Omental fat pad (tissue), 4 donors: ENCODE results near the gene TMPO. TPM values are rescaled to one million over a fixed set of nuclear protein-coding genes. Genes with fewer than 3 reads are reported as not detected.
"Not testable (repeated sequence)": the region's sequence is repeated elsewhere in the genome, so short reads cannot be mapped to it uniquely, and the experiment has no call there.

Experiments
- ATAC-seq: fragments of 150-250 bp; one replicate; pipeline ENCODE4 v1.9.1; 2016; ENCODE audit warnings: mild to moderate bottlenecking, moderate library complexity; ENCODE audit not compliant: low FRiP score
- DNase-seq: peaks from one replicate; pipeline ENCODE4 v3.0.0-alpha.2; 2019; ENCODE audit warnings: low spot score
- total RNA-seq, 4 donors: library from RNA; depleted of rRNA; stranded (reverse); fragments of >200 nt; gene quantifications; one replicate each; pipeline ENCODE4 v1.1.0, GENCODE V29; 2016
- TF ChIP-seq, protein P1 (sequence below), 3 donors: fragments of 450-650 bp; IDR thresholded peaks; one replicate each; pipeline ENCODE4 v1.5.1; 2016 to 2017; ENCODE audit warnings: antibody characterized with exemption in 3 of 3, mild to moderate bottlenecking in 3 of 3, moderate library complexity in 2 of 3

The TMPO gene
- total RNA-seq, 4 donors from 2014 or later = 30.4 to 95.2 (median 33.5) TPM

GRCh38 chr12:98561846-98562245, 46.5 kb downstream of the TMPO start:
- TF ChIP-seq, protein P1, sequence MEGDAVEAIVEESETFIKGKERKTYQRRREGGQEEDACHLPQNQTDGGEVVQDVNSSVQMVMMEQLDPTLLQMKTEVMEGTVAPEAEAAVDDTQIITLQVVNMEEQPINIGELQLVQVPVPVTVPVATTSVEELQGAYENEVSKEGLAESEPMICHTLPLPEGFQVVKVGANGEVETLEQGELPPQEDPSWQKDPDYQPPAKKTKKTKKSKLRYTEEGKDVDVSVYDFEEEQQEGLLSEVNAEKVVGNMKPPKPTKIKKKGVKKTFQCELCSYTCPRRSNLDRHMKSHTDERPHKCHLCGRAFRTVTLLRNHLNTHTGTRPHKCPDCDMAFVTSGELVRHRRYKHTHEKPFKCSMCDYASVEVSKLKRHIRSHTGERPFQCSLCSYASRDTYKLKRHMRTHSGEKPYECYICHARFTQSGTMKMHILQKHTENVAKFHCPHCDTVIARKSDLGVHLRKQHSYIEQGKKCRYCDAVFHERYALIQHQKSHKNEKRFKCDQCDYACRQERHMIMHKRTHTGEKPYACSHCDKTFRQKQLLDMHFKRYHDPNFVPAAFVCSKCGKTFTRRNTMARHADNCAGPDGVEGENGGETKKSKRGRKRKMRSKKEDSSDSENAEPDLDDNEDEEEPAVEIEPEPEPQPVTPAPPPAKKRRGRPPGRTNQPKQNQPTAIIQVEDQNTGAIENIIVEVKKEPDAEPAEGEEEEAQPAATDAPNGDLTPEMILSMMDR (IDR thresholded peaks at IDR 0.05) = no peak
- ATAC-seq = no peak
- no peak for DNase-seq

GRCh38 chr12:98572010-98572409, 56.6 kb downstream of the TMPO start:
- no peak for DNase-seq
- ATAC-seq = no peak
- TF ChIP-seq, protein P1 (IDR thresholded peaks at IDR 0.05) = no peak

DNA sequence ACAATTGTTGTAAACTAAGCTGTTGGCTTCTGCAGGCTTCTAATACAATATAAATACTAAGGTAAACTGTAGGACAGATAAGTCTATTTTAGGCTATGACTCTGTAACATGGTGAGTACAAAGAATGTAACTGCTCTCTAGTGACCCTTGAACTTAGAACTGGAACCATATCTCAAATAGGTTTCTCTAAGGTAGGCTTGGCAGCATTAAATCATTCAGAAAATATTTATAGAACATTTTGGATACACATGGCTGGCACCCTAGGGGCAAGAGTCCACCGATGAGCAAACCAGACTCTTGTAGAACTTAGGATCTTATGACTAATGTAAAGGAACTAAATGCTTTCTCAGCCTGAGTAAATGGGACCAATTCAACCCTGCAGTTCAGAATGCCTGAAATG, 58.7 kb downstream of the TMPO start:
- DNase-seq = no peak
- TF ChIP-seq, protein P1 (IDR thresholded peaks at IDR 0.05) = no peak
- no peak for ATAC-seq

DNA sequence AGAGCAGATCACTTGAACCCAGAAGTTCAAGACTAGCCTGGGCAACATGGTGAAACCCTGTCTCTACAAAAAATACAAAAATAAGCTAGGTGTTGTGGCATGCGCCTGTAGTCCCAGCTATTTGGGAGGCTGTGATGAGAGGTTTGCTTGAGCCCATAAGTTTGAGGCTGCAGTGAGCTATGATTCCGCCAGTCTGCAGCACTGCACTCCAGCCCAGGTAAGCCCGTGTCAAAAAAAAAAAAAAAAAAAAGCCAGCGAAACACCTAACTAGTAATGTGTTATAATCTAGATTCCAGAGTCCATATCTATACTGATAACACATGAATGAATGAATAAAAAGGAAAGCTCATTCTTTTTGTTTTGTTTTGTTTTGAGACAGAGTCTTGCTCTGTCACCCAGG, 59.6 kb downstream of the TMPO start:
- TF ChIP-seq, protein P1 (IDR thresholded peaks at IDR 0.05) = no peak
- ATAC-seq (no peak), DNase-seq (no peak)

DNA sequence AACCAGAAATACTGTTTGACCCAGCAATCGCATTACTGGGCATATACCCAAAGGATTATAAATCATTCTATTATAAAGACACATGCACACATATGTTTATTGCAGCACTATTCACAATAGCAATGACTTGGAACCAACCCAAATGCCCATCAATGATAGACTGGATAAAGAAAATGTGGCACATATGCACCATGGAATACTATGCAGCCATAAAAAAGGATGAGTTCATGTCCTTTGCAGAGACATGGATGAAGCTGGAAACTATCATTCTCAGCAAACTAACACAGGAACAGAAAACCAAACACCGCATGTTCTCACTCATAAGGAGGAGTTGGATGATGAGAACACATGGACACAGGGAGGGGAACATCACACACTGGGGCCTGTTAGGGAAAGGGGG, 61.4 kb downstream of the TMPO start:
- ATAC-seq, DNase-seq: not testable (repeated sequence)

- ATAC-seq = no peak
- no peak for DNase-seq
- TF ChIP-seq, protein P1 (IDR thresholded peaks at IDR 0.05) = no peak
Observed at GRCh38 chr12:98578392-98578791, 63.0 kb downstream of the TMPO start.

DNA sequence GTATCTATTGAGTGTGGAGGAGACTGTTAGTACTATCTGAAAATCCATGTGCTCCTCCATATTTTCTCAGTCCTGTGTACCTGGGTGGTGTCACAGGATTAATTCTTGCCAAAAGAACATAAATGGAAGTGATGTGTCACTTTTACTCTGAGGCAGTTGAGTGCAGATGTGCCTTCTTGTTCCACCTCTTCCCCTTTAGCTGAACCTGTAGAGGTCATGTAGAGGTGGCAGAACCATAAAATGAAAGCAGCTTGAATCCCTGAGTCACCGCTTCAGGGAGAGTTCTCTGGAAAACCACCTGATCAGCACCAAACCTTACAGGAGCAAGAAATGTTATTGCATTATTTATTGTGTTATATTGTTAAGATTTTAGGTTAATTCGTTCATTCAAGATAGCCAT, 63.4 kb downstream of the TMPO start:
- ATAC-seq = no peak
- no peak for DNase-seq
- TF ChIP-seq, protein P1 (IDR thresholded peaks at IDR 0.05) = no peak

- ATAC-seq = no peak
- TF ChIP-seq, protein P1 (IDR thresholded peaks at IDR 0.05) = no peak
- DNase-seq = no peak
Observed at GRCh38 chr12:98579347-98579746, 64.0 kb downstream of the TMPO start.
